ENCODE data around the gene STRIT1.
"Not testable (repeated sequence)": the region's sequence is repeated elsewhere in the genome, so short reads cannot be mapped to it uniquely, and the experiment has no call there.

The STRIT1 gene

DNA sequence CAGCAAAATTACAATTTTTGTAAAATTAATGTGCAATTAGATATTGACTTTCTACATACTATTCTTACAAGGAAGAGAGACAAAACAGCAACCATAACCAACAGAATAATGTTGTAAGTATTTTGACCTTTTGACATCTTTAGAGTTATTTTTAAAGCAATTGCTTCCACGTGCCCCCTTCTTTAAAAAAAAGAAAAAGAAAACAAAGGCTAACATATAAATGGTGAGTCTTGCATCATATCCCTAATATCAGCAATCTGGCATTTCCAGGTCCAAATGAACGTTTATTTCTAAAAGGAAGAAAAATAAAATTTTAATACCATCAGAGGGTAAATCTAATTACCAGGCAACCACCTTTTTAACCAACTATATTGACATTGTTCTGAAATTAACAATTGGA is 19.3 kb upstream of the STRIT1 start:
- no peak for DNase-seq

DNA sequence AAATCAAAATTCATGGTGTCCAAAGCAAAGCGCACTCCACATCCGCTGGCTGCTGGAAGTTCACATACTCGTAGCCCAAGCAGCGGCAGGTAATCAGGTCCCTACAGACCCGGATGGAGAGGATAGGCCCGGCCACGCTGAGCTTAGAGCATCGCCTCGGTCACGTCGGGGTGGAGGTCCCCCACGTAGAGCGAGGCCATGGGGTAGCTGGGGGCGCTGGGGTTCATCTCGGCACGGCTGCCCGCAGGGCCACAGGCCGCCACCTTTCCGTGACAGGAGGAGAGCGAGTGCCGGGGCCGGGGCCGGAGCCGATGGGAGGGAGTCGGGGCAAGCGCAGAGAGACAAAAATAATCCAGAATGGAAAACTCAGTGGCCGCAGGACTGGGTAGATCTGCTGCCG is 16.1 kb upstream of the STRIT1 start:
- DNase-seq = no peak

DNA sequence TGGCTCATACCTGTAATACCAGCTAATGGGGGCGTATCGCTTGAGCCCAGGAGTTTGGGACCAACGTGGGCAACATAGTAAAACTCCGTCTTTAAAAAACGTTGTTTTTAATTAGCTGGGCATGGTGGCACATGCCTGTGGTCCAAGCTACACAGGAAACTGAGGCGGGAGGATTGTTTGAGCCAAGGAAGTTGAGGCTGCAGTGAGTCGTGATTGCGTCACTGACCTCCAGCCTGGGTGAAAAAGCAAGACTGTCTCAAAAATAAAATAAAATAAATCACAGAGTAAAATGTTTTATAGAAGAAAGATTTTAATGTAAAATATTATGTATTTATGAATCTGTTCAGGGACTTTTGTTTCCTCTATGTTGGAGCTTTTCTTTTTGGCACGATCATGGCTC is 15.3 kb upstream of the STRIT1 start:
- DNase-seq = no peak

DNA sequence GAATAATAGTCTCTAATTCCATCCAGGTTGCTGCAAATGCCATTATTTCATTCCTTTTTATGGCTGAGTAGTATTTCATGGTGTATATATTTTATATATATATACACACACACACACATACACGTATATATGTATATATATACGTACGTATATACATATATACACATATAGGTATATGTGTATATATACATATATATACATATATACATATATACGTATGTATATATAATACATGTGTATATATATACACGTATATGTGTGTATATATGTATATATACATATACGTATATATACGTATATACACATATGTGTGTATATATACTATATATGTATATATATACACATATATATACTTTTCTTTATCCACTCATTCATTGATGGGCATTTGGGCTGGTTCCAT is 13.7 kb upstream of the STRIT1 start:
- DNase-seq = no peak

GRCh38 chr3:155304394-155304793 is 10.9 kb upstream of the STRIT1 start:
- no peak for DNase-seq

DNA sequence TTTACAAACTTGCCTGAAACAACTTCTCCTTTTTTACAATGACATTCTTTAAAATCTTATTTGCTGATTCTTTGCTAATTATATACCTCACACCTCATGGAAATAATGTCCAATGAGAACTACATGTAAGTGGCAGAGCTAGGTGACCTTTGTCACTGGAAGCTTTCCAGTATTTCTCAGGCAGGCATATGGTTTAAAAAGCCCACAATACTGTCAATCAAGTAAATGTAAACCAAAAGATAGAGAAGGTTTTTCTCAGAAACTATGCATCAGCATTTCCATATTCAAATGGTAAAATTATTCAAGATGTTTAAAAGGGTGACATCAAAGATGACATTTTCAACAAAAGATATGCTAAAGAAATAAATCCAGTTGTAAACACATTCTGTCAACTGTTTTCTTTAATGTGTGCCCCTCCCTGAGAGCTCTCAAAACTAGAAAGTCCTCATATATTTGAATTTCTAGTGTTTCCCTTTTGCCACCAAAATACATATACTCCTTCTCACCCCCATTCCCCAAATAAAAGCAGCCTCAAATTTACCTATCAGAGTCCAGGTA is 10.1 kb upstream of the STRIT1 start:
- DNase-seq = no peak

DNA sequence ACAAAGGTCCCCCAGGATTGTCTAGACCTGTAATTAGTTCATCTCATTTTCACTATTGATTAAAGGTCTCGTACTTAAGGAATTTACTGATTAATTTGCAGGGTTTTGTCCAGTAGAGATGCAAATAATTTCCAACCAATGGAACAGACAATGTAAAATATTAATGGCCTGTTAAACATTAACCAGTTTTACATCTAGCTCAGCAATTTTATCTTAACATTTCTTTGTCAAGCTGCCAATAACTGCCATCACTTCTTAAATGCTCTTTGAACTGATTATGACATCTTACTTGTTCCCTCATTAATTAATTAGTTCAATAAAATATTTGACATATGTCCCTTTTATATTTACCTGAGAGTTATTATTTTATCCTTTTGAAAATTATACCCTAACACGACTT is 9.4 kb upstream of the STRIT1 start:
- no peak for DNase-seq

- no peak for DNase-seq
Measured at GRCh38 chr3:155302481-155302880, 9.0 kb upstream of the STRIT1 start.

GRCh38 chr3:155297100-155297499 is 3.6 kb upstream of the STRIT1 start:
- no peak for DNase-seq

DNA sequence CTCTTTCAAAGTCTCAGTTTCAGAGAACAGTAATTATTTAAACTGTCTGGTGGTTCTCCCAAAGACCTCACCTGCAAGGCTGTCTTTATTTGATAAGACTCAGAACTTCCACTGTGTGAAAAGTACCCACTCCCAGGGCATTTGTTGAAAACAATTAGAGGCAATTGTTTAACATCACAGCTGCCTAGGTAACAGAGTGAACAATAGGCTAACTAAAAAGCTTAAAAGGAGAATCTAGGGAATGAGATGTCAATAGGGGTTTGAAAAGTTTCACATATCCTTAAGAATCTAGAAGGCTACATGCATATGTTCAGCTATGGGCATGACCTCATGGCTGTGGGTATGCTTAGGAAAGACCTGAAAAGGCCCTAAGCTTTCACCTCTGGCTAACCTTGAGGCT is 2.9 kb upstream of the STRIT1 start:
- no peak for DNase-seq

- DNase-seq = no peak
Measured at GRCh38 chr3:155292693-155293092, 790 bp downstream of the STRIT1 start.

GRCh38 chr3:155292133-155292532 is 1.4 kb downstream of the STRIT1 start:
- no peak for DNase-seq

- DNase-seq = no peak
Measured at GRCh38 chr3:155286736-155287135, 6.7 kb downstream of the STRIT1 start.

- DNase-seq = no peak
Measured at GRCh38 chr3:155285936-155286335, 7.5 kb downstream of the STRIT1 start.

DNA sequence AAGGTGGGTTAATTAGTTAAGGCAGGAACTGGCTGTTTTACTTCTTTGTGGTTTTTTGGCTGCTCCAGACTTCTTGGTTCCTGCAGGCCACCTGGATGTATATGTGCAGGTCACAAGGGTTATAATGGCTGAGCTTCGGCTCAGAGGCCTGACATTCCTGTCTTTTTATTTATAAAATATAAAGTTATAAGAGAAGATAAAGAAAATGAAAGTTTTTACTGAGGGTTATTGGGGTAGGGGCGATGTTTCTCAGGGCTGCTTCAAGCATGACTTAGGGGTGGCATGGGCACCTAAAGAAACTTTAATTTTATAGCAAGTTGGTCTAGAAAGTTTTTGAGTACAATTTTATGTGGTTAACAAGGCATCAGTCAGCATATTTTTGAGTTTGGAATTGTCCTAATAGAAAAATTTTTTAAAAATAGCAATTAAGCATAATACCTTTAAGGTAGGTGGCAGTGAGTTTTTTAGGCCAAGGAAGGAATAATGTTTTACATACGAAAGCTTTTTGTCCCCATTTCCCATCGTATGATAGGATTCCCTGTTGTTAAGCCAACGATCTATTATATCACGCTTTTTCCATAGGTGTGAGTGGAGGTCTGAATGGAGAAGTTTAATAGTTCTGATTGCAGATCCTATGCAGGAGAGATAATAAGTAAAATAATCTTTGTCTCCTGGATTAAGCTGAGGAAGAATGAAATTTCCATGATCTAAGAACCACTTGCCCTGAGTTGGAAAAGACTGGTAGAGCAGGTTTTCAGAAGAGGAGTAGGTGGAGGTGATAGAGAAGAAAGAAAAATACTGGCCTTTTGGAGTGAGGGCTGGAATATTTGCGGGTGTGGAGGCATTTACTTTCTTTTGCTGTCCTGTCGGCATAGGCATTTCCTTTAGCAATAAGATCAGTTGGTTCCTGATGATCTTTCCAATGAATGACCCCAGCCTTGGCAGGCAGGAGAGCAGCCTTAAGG is 10.1 kb downstream of the STRIT1 start:
- no peak for DNase-seq

DNA sequence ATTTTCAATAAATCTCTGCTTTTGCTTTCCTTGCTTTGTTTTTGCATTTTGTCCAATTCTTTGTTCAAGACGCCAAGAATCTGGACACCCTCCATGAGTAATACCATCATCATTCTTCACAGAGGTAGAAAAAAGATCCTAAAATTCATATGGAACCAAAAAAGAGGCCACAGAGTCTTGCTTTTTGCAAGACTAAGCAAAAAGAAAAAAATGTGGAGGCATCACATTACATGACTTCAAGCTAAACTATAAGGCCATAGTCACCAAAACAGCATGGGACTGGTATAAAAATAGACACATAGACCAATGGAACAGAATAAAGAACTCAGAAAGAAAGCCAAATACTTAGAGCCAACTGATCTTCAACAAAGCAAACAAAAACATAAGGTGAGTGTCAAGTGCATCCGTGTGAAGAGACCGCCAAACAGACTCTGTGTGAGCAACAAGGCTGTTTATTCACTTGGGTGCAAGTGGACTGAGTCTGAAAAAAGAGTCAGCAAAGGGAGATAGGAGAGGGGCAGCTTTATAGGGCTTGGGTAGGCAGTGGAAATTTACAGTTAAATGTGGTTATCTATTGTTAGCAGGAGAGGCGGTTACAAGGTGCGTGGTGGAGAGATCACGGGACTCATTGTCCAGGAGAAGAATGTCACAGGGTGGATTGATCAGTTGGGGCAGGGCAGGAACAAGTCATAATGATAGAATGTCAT is 10.9 kb downstream of the STRIT1 start:
- DNase-seq = no peak

DNA sequence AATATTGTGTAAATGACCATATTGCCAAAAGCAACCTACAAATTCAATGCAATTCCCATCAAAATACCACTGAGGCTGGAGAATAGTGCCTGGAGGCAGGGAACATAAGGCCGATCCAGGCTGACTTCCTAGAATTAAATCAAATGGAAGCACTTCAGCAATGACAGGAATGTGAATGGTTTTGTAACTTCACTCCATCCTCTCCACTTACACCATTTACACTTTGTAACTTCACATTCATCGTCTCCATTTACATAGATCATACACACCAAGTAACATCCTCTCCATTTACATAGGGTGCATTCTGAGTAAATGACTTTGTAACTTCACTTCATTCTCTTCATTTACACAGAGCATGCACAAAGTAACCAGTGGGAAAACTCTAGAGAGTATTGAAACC is 11.6 kb downstream of the STRIT1 start:
- DNase-seq = no peak

GRCh38 chr3:155276089-155276488 is 17.4 kb downstream of the STRIT1 start:
- not testable (repeated sequence) for DNase-seq

DNA sequence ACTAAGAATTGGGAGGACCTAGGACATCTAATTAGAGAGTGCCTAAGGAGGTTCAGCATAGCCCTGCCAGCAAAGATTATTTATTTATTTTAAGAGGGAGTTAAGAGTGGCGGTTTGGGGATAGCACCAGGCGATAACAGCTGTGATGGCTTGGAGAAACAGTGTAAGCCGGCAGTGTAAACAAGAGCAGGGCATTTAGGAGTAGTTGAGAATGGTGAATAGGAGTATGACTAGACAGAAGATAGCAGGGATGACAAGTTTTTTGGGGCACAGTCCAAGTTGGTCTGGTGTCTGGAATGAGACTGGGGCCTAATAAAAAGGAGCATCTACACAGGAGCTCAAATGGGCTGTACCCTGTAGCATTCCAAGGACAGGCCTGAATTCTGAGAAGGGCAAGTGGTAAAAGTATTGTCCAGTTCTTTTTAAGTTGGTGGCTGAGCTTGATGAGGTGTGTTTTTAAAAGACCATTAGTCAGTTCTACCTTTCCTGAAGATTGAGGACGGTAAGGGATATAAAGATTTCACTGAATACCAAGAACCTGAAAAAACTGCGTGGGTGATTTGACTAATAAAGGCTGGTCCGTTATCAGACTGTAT is 18.2 kb downstream of the STRIT1 start:
- not testable (repeated sequence) for DNase-seq

DNA sequence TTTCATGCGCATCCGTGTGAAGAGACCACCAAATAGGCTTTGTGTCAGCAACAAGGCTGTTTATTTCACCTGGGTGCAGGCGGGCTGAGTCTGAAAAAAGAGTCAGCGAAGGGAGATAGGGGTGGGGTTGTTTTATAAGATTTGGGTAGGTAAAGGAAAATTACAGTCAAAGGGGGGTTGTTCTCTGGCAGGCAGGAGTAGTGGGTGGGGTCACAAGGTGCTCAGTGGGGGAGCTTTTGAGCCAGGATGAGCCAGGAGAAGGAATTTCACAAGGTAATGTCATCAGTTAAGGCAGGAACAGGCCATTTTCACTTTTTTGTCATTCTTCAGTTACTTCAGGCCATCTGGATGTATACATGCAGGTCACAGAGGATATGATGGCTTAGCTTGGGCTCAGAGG is 19.0 kb downstream of the STRIT1 start:
- not testable (repeated sequence) for DNase-seq

- no peak for DNase-seq
Measured at GRCh38 chr3:155271343-155271613, 22.2 kb downstream of the STRIT1 start.

DNA sequence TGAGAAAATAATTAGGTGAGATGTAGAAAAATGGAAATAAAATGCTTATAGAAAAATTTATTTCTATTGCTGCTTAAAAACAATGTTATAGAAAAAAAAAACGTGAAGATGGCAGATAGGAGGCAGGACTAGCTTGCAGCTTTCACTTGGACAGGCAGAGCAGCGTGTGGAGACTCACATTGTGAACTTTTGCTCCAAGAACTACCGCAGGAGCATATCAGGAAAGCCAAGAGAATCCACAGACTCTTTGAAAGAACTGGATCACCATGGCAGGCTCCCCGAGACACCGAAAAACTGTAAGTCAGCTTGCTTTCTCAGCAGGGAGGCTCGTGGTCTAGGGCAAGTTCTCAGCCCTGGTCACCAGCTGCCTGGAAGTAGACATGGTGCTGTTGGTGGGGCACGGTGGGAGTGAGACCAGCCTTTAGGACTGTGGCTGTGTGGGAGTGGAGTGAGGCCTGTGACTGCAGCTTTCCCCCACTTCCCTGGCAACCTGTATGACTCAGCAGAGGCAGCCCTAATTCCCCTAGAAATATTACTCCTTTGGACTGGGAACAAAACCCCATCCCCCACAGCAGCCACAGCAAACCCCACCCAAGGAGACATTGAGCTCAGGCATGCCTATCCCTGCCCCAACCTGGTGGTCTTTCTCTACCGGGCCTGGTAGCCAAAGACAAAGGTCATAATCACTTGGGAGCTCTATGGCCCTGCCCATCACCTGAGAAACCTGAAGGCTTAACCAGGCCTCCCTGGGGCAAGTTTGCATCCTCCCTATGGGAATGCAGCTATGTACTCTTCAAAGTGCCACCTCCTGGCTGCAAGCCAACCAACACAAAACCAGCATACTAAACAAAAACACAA is 22.8 kb downstream of the STRIT1 start:
- DNase-seq = no peak

GRCh38 chr3:155270063-155270462 is 23.4 kb downstream of the STRIT1 start:
- DNase-seq = no peak
